Pons (tissue), 1 donor: ENCODE results near the gene BGLAP.

Experiments
- DNase-seq: peaks from one replicate; pipeline ENCODE4 v3.0.0-alpha.2; 2016; ENCODE audit warnings: low spot score

BGLAP gene

GRCh38 chr1:156258859-156259258 is 16.9 kb downstream of the BGLAP start:
- DNase-seq, result no peak

- peak; percentile 88 for DNase-seq
Measured at GRCh38 chr1:156259805-156260204, 17.8 kb downstream of the BGLAP start.

GRCh38 chr1:156260896-156261295 is 18.9 kb downstream of the BGLAP start:
- peak; percentile 95 for DNase-seq

- no peak for DNase-seq
Measured at GRCh38 chr1:156262461-156263287, 20.7 kb downstream of the BGLAP start.

- DNase-seq, result no peak
Measured at GRCh38 chr1:156263288-156263655, 21.3 kb downstream of the BGLAP start.

GRCh38 chr1:156266051-156266450 is 24.1 kb downstream of the BGLAP start:
- no peak for DNase-seq

- DNase-seq, result no peak
Measured at GRCh38 chr1:156268336-156268735, 26.4 kb downstream of the BGLAP start.

- no peak for DNase-seq
Measured at GRCh38 chr1:156270314-156270713, 28.3 kb downstream of the BGLAP start.

GRCh38 chr1:156276532-156276931 is 34.5 kb downstream of the BGLAP start:
- no peak for DNase-seq

GRCh38 chr1:156276966-156277381 is 35.0 kb downstream of the BGLAP start:
- DNase-seq, result no peak

GRCh38 chr1:156279837-156280236 is 37.9 kb downstream of the BGLAP start:
- DNase-seq, result no peak

GRCh38 chr1:156281281-156281680 is 39.3 kb downstream of the BGLAP start:
- no peak for DNase-seq

GRCh38 chr1:156281693-156282478 is 39.9 kb downstream of the BGLAP start:
- no peak for DNase-seq

- peak; percentile 97 for DNase-seq
Measured at GRCh38 chr1:156282479-156283222, 40.7 kb downstream of the BGLAP start, which contains the start of gene SMG5. TSS of gene SMG5 (minus strand) at chr1:156282825. CDS start at chr1:156282680, 145 bp downstream.

GRCh38 chr1:156283521-156283920 is 41.5 kb downstream of the BGLAP start:
- no peak for DNase-seq

GRCh38 chr1:156284112-156284511 is 42.1 kb downstream of the BGLAP start, which contains the start of gene TMEM79:
TSS of gene TMEM79 (plus strand) at chr1:156284325. CDS start at chr1:156285227, 902 bp downstream.
- no peak for DNase-seq

- no peak for DNase-seq
Measured at GRCh38 chr1:156284757-156285156, 42.8 kb downstream of the BGLAP start.

- DNase-seq, result no peak
Measured at GRCh38 chr1:156285437-156285836, 43.5 kb downstream of the BGLAP start.

GRCh38 chr1:156286061-156286460 is 44.1 kb downstream of the BGLAP start:
- DNase-seq, result no peak

GRCh38 chr1:156289857-156290256 is 47.9 kb downstream of the BGLAP start:
- no peak for DNase-seq

GRCh38 chr1:156291226-156292061 is 49.5 kb downstream of the BGLAP start:
- DNase-seq, result peak; percentile 75
